Iris pigment epithelial cell (primary cell): Measurements from ENCODE around the gene RTN1.
A peak's percentile ranks its signal among the peaks of the same experiment; 100 is the strongest.

Experiments used
- DNase-seq: peaks from one replicate; pipeline ENCODE4 v3.0.0-alpha.2; 2011; ENCODE audit warnings: low read depth

Gene RTN1, protein sequence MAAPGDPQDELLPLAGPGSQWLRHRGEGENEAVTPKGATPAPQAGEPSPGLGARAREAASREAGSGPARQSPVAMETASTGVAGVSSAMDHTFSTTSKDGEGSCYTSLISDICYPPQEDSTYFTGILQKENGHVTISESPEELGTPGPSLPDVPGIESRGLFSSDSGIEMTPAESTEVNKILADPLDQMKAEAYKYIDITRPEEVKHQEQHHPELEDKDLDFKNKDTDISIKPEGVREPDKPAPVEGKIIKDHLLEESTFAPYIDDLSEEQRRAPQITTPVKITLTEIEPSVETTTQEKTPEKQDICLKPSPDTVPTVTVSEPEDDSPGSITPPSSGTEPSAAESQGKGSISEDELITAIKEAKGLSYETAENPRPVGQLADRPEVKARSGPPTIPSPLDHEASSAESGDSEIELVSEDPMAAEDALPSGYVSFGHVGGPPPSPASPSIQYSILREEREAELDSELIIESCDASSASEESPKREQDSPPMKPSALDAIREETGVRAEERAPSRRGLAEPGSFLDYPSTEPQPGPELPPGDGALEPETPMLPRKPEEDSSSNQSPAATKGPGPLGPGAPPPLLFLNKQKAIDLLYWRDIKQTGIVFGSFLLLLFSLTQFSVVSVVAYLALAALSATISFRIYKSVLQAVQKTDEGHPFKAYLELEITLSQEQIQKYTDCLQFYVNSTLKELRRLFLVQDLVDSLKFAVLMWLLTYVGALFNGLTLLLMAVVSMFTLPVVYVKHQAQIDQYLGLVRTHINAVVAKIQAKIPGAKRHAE

DNA sequence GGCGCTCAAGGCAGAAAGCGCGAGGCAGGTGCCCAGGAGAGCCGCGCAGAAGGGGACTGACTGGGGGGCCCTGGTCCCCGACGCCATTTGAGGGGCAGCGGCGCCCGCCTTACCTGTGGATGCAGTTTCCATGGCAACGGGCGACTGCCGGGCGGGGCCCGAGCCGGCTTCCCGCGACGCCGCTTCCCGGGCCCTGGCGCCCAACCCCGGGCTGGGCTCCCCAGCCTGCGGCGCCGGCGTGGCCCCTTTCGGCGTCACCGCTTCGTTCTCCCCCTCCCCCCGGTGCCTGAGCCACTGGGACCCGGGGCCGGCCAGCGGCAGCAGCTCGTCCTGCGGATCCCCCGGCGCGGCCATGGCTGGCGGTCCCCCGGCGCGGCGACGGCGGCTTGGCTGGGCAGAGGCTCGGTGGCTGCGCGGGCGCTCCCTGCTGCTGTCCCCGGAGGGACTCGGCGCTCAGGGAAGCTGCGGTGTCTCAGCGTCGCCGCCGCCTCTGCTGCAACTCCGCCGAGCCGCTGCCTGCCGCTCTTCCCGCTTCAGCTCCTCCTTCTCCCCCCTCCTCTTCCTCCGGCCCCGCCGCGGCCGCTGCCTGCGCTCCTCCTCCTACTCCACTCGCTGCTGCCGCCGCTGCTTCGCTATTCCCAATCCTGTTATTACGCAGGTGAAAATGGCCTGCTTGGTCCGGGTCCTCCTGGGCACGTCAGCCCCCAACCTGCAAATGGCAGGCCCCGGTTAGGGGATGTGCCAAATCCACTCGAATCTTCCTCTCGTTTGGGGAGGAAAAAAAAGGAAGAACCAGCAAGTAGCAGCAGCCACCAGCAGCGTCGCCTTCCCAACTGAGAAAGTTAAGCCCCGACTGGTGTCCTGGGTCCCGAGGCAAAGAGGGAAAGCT lies at the start of gene RTN1:
TSS of gene RTN1 (minus strand) at position 500 of the 889 bp plus-strand sequence. CDS start at position 354, 146 bp downstream.
- DNase-seq: peak; percentile 58

DNA sequence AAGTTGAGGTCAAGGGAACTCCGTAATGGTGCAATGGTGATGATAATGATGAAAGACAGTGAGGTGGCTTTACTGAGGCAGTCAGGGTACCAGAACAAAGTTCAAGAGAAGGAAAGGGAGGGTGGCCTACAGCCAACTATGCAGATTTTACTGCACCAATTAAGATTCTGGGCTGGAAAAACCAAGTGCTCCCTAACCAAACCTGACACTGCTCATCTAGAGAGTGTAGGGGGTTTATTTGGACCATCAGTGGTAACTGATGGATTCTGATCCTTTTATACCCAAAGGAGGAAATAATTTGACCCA lies 49.8 kb upstream of the RTN1 start:
- DNase-seq: no peak

DNA sequence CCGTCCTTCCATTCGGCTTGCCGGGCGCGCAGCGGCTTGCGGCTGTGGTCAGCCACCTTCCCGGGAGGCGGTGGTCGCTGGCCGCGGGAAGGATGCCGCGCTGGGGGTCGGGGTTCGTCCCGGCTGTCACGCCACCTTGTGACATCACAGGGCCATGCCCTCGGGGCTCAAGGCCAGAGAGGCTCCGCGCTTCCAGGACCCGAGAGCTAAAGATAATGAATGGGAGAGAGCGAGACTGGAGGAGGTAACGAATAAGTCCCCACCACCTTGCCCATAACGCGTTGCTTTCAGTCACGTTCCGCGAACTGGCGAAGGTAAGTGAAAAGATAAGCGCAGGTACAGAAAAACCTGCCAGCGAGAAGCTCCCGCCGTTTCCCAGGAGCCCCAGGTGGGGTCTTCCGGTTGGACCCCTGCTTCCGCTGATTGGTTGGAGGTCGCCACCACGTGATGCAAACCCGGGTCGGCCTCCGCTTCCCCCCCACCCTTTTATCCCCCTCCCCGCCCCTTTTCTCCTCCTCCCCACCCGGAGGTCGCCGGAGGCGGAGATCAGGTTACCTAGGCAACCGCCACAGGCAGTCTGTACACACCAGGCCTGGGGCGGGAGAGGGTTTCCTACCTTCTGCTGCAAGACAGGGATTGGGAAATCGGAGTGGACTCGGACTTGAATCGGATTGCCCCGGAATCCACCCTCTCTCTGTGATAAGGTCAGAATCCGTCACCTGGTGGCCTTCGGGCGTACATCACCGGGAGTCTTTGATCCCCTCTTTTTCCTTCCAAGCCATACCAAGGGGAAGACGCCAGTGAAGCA lies 49.2 kb upstream of the RTN1 start, which contains the start of gene LRRC9:
TSS of gene LRRC9 (plus strand) at position 575 of the 808 bp plus-strand sequence.
- peak; percentile 43 for DNase-seq

DNA sequence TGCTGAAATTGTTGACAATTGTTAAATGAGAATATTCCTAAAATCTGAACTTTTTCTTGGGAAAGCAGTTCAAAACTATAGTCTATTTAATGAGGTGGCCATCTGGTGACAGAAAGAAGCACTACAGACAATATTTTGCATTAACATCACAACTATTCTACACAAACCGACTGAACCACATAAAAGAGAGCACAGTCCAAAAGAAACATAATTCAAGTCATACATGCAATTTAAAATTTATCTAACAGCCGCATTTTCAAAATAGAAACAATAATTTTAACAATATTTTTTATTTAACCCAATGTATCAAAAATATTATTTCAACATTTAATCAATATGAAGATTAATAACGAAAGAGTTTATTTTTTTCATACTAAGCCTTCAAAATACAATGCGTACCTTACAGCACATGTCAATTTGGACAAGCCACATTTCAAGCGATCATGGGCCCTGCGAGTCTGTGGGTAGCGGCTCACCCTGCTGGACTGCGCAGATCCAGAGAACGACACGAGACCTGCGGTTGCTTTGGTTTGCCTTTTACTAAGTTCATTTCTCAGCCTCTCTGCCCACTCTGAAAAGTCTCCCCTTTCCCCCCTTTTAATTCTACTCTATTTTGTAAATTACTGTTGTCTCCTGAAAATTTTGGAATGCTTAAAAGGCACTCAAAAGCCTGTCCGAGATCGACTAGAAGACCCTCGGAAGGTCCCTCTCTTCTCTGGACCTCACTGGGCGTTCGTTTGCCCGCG lies 48.4 kb upstream of the RTN1 start:
- peak; percentile 53 for DNase-seq

DNA sequence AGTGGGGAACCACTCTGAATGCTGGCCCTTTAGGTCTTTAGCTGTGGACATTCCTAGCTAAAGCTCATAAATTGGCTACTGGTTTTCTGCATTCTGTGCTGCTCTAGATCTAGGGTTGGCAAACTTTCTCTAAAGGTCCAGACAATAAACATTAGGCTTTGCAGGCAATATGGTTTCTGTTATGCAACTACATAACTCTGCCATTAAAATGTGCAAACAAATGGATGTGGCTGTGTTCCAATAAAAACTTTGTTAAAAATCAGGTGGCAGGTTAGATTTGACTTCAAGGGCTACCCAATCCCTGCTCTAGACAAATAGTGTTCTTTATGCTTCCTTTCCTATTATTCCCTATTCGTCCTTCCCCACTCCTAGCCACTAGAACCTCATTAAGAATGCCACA lies 42.6 kb upstream of the RTN1 start:
- DNase-seq: no peak

DNA sequence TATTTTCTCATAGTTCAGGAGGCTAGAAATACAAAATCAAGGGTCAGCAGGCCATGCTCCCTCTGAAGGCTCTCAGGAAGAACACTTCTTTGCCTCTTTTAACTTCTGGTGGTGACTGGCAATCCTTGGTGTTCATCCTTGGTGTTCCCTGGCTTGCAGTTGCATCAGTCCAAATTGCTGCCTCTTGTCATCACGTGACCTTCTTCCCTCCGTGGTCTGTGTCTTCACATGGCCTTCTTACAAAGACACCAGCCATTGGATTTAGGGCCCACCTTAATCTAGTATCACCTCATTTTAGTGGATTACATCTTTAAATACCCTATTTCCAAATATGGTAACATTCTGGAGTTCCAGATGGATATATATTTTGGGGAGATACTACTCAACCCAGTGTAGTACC lies 41.9 kb upstream of the RTN1 start:
- DNase-seq: no peak

DNA sequence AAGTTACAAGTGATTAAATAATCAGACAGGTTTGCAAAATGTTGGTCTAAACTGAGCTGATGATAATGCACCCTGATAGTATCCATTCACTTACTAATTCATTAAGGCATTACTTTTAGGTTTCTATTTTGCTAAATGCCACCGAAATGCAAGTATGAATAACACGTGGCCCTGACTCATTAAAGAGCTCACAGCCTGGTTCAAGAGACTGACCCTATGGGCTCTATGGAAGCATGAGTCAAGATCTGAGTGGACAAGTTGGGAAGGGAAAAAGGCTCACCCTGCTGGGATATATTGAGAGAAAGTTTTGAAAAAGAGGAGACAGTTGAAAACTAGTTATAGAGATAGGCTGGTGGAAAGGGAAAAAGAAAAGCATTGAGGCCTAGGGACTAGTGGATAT lies 34.6 kb upstream of the RTN1 start:
- DNase-seq: peak; percentile 62

DNA sequence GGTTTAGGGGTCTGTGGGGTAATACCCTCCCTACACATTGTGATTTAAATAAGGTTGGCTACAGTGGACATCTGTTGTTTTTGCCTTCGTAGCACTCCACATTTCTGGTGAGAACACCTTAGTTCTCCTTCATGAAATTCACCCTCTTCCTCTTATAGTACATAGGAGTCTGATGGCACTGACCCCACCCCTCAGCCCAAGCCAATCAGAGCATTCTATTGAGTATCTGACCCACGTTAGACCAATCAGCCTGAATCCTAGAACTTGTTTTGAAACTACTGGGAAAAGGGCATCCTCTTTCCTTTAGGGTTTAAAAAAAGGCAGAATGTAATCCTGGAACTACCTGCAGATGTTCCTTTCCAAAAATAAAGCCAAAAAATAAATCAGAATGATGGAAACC lies 33.6 kb upstream of the RTN1 start:
- no peak for DNase-seq

DNA sequence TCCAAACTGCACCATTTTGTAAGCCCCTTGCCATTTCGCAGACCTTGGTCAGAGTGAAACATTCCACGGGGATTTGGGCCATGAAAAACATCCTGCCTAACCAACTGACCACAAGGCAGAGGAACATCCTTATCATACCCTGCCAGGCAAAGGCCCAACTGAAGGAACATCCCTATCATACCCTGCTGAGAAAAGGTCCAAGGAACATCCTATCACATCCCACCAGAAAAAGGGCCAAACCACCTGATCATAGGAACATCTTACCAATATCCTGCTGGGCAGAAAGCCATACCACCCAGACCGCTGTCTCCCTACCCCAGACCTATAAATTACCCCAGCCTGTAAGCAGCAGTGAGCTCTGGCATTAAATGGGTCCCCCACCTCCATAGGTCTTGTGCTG lies 30.0 kb upstream of the RTN1 start:
- no peak for DNase-seq

DNA sequence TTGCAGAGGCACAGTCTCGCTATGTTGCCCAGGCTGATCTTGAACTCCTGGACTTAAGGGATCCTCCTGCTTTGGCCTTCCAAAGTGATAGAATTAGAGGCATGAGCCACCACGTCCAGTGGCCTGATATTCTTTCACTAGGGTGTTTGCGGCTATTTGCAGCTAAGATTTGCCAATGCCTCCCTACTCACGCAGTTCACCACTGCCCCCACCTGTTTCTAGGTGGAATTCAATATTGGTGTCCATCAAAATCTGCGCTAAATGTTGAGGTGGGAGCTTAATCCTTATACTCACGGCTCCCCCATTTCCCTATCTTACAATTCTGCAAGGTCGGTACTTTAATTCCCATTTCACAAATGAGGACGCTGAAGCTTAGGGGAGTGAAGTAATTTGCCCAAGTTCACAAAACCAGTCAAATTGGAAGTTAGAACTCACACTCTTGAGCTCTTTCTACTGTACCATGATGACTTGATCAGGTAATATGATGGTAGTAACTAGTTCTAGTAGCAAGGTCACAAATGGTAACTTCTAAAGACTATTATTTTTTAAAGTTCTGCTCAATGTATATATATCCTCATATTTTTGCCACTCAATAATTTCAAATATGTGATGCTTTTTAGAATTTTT lies 27.3 kb upstream of the RTN1 start:
- DNase-seq: peak; percentile 59

DNA sequence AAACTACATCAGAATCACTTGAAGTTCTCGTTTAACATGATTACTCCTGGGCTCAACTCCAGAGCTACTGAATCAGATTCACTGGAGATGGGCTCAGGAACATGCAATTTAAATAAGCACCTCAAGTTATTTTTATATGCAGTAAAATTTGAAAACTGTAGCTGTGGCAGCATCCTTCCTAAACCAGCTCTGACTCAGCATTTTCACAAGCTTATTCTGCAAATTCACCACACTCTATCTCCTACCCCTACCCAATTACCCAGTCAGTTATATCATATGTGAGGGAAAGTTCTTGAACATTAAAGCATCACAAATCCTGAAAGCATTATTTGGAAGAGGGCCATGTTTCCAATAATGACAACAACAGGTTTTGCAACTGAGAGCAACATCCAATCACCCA lies 25.1 kb upstream of the RTN1 start:
- no peak for DNase-seq

DNA sequence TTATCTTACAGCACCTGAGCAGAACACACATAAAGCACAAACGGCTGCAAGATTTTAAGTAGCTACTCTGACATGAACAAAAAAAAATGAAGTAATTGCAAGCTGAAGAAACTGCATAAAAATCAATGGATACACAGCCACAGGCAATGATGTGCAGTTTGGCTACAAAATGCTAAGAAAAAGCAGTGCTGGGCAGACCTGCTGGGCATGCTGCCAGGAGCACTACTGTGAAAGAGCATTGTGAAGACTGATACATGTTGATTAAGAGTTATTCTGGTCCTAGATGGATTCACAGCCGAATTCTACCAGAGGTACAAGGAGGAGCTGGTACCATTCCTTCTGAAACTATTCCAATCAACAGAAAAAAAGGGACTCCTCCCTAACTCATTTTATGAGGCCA lies 20.1 kb upstream of the RTN1 start:
- DNase-seq: no peak

DNA sequence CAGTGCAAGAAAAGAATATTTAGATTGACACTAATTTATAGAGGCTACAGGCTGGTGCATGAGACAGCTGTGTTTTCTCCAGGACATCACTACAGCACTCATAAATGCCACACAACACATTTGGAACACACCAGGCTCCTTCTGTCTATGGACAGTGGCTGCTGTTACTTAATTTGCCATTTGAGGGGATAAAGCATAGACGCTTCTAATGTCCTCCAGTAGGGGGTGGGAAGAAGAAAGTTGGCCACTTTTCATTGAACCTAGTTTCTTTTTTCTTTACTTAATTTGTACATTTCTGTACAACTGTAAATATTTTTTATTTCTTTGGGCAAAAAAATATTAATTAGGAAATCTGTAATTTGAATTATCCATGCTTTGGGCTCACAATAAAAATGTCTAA lies 12.4 kb upstream of the RTN1 start:
- no peak for DNase-seq

DNA sequence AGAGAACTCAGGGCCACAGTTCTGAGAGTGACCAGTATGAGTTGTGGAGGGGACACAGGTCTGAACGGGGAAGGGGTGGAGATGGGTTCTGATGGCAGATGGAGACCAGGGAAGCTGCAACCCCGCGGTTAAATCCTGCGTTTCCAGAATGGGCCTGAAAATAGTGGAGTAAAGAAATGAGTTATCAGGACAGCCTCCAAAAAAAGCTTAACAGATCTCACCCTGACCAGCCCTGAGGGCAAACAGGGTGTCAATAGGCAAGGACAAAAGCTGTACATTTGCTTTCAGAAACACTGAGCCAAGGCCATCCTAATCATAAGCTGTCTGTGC lies 555 bp upstream of the RTN1 start:
- DNase-seq: no peak

DNA sequence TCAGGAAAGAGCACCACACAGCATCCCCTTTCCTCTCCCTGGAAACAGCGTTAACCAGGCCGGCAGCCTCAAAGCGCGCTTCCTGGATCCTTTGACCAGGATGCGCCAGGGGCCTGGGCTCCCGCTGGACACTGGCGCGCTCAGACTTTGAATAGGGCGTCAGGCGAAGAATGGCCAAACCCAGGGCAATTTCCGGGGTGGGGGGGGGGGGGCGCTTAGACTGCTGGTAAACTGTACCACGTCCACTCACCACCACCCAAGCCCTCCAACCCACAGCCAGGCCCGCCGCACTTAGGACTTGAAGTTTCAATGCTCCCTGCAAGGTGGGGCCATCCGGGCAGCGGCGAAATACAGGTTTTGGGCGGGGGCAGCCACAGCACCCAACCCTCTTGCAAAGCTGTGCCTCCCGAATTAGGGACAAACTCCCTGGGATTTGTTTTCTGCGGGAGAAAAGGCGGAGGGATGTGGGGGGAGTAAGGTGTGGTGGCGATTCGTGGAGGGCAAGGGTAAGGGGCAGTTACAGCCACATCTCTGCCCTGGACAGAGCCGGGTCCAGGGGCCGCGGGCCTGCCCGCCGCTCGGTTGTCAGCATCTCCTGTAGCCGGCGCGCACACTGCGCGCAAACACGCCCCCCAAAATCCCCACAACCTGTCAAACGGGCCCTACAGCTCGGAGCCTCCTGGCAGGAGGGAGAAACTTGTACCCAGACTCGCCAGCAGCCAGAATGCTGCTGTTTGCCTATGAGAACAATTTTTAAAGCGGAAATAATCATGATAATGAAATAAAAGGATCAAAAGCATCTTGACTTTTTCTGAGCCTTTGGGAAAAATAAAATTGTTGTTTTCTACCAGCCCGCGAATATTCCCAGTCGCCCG lies 958 bp downstream of the RTN1 start:
- DNase-seq: no peak

DNA sequence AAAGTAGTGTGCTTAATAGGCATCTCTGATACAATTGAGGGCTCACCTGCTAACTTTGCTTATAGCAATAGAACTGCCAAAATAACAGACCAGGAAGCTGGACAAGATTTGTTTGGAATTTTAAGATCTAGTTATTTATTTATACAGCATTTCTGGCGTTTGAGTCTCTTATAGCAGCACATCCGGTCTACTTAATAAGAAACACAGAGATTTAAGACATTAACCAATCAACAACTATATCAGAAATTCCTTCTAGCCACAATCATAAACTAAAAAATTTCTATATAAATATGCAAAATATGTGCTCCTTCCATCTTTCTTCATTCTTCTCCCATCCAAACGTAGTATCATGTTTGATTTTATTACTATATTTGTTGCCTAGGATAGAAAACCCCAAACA lies 2.6 kb downstream of the RTN1 start:
- peak; percentile 70 for DNase-seq

DNA sequence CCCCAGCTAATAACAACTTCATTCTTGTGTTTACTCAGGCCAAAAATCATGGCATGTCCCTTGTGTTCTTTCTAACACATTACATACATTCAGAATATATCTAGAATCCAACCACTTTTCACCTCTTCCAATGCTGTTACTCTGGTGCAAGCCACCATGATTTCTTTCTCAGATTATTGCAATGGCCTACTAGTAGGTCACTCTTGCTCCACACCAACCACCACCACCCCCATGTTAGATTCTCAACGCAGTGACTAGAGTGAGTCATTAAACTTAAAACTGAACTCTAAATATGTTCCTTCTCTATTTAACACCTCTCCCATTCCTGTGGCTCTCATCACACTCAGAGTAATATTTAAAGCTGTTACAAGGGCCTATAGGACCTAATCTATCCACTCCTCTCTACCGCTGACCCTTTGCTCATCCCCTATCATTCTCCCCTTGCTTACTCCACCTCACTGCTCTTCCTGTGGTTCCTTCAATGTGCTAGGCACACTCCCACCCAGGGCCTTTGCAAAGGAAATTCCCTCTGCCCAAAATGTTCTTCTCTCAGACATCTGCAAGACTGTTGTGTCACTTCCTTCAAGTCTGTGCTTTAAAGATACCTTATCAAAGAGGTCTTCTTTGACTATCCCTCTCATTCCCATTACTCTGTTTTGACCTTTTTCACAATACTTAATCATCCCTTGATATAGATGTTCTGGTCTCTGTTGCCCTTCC lies 6.6 kb downstream of the RTN1 start:
- DNase-seq: peak; percentile 28

DNA sequence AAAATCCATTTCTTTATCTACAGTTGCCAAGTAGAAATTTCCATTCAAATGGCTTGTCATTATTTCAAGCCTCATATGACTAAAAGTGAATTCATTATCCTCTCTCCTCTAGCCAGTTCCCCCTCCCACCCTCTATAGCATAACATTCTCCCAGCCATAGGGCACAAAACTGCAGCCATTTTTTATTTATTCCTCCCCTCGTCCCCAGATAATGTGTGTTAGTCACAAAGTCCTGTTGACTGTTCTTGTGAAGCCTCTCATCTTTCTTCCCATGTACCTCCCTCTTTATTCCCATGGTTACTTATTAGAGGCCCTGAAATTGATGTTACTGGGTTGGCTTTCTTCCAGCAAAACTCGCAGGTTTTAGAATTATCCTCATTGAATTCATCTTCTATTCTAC lies 13.2 kb downstream of the RTN1 start:
- no peak for DNase-seq

DNA sequence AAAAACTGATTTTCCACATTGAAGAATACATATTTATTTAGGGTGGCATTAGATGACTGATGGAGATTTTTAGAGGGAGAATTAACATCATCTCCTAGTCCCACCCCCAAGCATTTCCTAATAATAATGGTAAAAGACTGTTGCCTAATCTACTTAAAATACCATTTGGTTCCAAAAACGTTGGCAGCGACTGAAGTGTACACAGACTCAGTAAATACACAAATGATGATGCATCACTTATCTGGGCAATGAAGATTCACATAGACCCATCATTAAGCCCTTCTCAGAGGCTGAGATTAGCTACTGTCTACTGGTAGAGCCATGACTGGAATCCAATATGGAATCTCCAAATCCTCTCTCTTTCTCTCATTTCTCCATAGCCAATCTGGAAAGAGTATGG lies 18.2 kb downstream of the RTN1 start:
- peak; percentile 44 for DNase-seq
